OCI-LY1 (cell line): ENCODE measurements around the gene XKR3.

ENCODE experiments used
- CTCF ChIP-seq: fragments of 200-600 bp; sonication (generic), shearing (Covaris generic); IDR thresholded peaks from 2 replicates; pipeline ENCODE4 v1.5.1; 2017; ENCODE audit warnings: mild to moderate bottlenecking, antibody characterized with exemption, low read length, moderate library complexity, mixed read lengths
- EZH2 ChIP-seq: fragments of 200-600 bp; sonication (generic), shearing (Covaris generic); IDR thresholded peaks from 2 replicates; pipeline ENCODE4 v1.8.0; 2017; ENCODE audit warnings: borderline replicate concordance, mixed run types, mild to moderate bottlenecking, antibody characterized with exemption, low read length, moderate library complexity, mixed read lengths

GRCh38 chr22:16831257-16831656 is 6.0 kb upstream of the XKR3 start:
- no peak for TF ChIP-seq CTCF
- TF ChIP-seq EZH2 = no peak
